EL (cell line): Measurements from ENCODE around the gene ARHGEF38.
"Not testable (repeated sequence)": the region's sequence is repeated elsewhere in the genome, so short reads cannot be mapped to it uniquely, and the experiment has no call there.

Experiments
- DNase-seq: peaks from one replicate; pipeline ENCODE4 v3.0.0-alpha.2; 2016

Gene ARHGEF38

DNA sequence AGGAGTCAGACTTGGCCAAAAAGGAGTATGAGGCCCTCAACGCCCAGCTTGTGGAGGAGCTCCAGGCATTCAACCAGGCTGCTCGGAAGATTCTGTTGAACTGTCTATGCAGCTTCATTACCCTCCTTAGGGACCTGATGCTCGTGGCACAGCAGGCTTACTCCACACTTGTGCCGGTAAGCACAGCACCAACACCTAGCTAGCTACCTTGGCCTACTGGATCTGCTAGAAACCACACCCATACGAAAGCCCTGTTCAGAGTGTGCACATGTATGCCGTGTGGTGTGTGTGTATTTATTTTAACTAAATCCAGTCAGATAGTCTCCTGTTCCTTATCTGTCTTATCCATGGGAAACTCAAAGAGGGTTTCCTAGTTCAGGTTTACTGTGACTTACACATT, 106.8 kb downstream of the ARHGEF38 start:
- DNase-seq = no peak

DNA sequence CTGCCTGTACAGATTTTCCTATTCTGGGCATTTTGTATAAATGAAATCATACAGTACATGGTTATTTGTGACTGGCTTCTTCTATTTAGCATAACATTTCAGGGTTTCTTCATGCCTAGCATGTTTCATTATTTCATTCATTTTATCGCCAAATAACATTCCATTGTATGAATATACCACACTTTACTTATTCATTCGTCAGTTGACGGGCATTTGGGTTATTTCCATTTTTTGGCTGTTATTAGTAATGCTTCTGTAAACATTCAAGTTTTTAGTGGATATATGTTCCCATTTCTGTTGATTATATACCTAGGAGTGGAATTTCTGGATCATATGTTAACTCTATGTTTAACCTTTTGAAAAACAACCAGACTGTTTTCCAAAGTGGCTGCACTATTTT, 108.6 kb downstream of the ARHGEF38 start:
- no peak for DNase-seq

DNA sequence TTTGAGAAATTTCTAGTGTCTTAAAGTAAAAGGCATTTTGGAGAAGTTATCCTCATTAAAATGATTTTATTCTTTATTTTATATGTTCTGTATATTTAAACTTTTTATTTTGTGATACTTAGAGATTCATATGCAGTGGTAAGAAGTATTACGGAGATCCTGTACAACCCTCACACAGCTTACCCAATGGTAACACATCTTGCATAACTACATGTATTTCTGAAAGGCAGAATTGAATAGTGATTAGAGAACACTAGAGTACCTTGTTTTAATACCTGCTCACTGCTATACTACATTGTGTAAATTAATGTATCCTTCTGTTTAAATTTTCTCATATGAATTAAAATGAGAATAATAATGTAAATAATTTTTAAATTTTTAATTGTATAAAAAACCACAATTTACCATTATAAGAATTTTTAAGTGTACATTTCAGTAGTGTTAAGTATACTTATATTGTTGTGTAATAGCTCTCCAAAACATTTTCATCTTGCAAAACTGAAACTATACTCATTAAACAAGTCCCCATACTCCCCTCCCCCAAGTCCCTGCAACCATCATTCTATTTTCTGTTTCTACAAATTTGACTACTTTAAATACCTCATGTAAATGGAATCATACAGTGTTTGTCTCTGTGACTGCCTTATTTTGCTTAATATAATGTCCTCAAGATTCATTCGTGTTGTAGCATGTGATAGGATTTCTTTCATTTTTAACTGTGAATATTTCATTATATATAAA, 110.7 kb downstream of the ARHGEF38 start:
- no peak for DNase-seq

DNA sequence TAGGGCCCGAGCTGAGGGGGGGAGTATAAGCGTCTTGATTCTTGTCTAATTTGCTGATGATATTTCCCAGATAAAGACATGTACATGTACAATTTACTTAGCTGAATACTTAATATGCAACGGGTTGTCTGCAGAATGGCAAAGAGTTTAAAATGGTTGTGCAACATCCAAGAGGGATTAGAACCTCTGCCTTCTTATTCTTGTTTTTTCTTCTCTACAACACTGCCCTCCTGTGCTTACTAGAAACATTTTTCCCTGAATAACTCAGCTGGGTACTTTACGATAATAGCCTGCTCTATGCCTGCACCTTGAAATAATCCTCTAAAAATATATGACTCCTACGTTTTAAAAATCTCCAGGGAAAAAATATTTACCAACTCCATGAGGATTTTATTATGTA, 114.3 kb downstream of the ARHGEF38 start:
- peak; percentile 13 for DNase-seq

DNA sequence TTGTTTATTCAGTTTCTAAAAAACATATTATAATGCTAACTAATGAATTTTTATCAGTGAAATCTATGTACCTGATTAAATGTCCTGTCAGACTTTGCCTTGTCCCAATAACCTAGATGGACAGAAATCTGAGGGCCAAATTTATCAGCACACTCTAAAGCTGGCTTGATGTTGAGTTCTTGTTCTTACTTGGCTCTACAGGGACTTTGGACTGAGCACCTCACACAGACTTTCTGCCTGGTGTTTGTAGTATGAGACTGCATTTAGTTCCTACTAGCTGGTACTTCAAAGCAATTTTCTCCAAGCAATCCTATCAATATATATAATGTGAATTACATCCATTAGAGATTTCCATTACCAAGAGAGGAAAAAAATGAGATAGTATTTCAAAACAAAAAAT, 118.3 kb downstream of the ARHGEF38 start:
- DNase-seq = no peak

DNA sequence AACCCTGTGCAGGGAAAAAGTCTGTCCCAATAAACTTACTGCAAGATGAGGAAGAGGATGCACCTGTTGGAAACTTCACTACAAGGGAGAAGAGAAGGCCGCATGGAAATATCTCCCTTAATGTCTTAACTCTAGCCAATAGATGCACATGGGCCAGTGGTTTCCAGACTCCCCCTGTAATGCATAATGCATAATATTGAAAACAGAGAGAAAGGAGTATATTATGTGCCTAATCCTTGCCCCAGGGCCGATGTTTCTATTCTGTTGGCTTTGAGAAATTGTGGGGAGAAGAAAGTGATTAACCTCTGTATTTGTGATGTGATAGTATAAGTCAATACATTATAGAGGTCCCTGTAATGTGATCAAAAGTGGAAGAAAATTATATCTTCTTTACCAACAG, 118.9 kb downstream of the ARHGEF38 start:
- no peak for DNase-seq

DNA sequence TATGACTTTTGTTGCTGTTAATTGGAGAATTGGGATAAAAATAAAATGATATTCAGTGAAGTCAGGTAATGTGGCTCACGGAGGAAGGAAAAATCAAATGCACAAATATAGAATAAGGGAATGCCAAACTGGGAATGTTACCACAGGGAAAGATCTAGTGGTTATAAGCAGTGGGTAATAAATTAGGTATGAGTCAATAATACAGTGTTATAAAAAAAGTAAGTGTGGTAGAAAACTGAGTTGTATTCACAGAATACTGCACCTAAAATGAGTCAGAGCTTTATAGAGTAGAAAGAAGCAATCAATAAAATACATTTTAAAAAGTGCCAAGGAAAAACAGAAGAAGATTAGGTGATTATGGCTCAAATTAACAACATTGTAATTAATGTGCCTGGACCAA, 121.6 kb downstream of the ARHGEF38 start:
- no peak for DNase-seq

DNA sequence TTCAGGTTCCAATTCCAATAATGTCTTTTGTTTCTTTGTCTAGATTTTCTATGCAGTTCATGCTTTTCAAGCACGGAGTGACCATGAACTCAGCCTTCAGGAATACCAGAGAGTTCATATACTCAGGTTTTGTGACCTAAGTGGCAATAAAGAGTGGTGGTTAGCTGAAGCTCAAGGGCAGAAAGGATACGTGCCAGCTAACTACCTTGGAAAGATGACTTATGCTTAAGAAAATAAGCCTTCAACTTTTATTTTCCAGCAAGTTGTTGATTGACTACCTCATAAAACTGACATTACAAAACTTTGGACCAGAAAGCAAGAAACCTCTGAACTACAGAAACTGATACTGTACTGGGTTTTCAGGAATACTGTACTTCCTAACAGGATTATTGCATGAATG, 125.3 kb downstream of the ARHGEF38 start:
- DNase-seq = no peak

DNA sequence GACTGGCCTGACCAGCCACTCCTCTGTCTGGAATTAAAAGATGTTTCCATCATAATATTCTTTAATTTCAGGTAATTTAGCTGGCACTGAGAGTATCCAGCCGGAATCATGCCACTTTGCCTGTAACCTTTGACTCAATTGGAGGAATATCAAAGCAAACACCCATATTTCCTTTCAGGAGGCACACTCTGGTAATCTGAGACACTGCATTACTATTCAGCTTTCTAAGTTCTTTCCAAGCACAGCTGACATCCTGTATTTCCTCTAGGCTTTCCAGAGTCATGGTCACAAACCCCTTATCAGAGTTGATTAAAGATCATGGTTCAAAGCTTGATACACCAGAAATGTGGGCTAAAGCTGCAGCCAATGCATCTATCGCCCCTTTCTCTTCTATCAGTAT, 126.8 kb downstream of the ARHGEF38 start:
- peak; percentile 1 for DNase-seq

DNA sequence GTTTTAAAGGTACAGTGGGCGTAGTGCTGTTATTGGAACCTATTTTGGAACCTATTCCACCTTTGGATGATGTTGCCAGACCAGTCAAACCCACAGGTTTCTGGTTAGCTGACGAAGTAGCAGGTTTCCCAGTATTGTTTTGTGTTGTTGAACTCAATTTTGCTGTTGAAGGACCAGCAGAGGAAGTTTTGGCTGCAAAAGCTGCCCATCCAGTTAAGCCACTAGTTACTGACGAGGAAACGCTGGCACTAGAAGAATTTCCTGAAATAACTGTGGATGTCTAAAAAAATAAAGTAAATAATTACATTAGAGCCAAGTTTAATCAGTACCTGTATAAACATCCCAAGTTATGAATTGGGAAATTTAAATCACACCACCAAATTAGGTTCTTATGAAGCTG, 130.6 kb downstream of the ARHGEF38 start:
- DNase-seq = no peak

DNA sequence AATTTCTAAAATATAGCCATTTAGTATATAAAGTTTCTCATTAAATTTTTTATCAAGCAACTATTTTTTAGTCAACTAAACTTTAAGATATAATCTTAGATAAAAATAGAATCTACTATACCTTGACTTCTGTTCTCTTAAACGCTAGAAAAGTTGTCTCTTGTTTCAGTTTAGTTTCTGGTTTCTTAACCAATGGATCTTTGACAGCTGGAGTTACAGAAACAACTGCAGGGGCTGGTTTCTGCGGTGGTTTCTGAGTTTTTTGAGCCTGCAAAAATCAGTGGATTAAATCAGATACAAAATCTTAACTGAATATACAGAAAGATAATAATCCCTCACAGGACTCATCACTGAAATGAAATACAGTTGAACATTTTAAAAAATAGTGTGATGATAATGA, 134.2 kb downstream of the ARHGEF38 start:
- DNase-seq = no peak

DNA sequence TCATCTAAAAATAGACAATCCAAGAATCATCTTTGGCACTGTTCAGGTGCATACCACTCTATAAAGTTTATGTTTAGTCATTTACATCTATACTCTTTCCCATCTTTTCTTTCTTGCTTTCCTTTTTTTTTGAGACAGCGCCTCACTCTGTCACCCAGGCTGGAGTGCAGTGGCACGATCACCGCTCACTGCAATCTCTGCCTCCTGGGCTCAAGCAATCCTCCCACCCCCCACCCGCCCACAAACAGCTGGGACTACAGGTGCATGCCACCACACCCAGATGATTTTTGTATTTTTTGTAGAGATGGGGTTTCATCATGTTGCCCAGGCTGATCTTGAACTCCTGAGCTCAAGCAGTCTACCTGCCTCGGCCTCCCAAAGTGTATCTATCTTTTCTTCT, 142.4 kb downstream of the ARHGEF38 start:
- DNase-seq = not testable (repeated sequence)

DNA sequence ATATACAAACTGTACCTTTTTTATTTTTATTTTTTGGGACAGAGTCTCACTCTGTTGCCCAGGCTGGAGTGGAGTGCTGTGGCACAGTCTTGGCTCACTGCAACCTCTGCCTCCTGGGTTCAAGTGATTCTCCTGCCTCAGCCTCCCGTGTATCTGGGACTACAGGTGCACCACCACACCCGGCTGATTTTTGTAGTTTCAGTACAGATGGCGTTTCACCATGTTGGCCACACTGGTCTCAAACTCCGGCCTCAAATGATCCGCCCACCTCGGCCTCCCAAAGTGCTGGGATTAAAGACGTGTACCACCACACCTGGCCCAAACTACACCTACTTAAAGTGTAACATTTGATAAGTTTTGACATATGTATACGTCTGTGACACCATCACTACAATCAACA, 143.4 kb downstream of the ARHGEF38 start:
- not testable (repeated sequence) for DNase-seq

DNA sequence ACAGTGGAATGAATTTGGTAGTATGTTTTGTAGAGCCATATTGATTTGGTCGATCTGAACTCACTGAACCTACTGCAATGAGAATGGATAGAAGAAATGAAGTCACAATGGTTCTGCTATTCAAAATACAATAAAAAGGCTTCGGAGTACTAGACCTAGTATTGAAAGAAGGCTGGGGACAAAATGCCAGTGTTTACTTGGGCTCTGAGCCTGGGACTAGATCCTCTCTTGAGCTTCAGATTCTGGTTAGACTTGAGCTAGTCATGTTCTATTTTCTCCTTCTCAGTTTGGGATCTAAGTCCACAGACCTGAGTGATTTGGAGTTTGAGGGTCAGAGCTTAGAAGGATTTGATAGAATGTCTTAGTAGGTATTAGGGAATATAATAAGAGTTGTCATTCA, 146.2 kb downstream of the ARHGEF38 start:
- DNase-seq = no peak

DNA sequence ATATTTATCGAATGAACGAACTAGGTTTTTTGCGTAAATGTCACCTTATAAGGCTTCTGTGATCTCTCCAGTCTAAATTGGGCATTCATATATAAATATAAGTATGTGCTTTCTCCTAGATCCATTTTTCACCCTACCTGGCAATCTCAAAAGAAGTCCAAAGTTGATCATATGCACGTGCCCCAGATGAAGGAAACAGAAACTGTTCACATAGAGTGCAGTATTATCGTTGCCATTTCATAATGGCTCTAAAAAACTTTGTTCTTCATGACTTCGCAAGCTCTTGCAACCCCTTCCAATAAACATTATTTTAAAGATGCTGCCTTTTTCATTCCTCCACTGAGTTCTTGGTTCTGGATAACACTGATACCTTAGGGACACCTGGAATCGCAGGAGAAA, 155.4 kb downstream of the ARHGEF38 start:
- no peak for DNase-seq

DNA sequence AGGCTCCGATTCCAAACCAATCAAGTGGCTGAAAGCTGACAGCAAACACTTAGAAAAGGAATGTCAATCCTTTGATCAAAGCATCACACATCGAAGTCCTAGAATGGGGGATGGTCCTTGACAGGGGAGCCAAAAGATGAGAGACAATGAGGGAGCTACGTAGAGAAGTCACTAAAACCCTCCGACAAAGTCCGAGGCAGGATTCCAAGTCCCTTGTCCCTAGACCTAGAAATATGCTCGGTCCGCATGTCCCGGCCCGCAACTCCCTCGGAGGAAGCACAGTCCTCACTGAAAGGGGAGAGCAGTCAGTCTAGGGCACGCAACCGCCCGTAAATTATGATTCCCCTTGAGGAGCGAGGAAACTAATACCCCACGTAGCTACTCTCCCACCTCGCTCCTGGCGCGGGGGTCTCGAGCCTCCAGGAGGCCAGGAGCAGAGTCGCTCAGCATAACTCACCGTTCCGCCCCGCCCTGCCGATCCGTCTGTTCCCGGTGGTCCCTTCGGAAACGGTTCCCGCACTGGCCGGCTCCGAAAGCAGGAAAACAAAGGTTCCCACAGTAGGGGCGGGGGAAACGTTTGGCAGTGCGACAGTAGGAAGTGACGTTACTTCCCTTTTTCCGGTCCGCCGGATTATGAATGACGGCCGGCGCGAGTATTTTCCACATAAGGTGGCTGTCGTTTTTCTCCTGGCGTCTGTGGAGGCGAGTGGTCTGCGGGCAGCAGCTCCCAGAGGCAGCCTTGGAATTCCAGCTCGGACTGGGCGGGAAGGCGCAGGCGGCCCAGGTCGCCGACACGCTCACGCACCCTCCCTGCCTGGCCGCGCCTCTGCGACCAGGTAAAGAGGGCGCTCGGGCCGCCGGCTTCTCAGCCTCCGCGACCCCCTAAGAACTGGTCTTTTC, 156.0 kb downstream of the ARHGEF38 start, which contains the start of the genes GSTCD and INTS12:
Gene GSTCD, plus strand, starts transcription at position 604 of the 900 bp plus-strand sequence. CDS start 8,830 bp downstream, outside the sequence.
Gene INTS12, minus strand, starts transcription at position 509 of the 900 bp plus-strand sequence. CDS start 8,684 bp downstream, outside the sequence.
- DNase-seq = peak; percentile 90

DNA sequence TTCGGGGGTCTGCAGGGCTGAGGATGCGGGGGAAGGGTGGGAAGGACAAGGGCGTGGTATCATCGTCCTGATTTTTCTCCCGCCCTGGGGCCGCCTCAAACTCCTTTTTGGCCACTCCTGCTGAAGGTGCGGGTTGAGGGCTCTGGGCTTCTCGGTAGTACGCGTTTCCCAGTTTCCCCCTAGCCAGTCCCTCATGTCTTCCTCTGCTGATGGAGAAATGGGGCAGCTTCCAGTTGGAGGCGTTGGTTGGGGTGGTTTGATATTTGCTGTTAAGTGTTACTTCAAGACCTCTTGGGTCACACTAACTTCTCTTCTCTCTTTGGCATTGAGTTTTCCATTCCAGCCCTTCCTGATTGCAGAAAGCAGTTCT, 156.6 kb downstream of the ARHGEF38 start:
- peak; percentile 37 for DNase-seq

DNA sequence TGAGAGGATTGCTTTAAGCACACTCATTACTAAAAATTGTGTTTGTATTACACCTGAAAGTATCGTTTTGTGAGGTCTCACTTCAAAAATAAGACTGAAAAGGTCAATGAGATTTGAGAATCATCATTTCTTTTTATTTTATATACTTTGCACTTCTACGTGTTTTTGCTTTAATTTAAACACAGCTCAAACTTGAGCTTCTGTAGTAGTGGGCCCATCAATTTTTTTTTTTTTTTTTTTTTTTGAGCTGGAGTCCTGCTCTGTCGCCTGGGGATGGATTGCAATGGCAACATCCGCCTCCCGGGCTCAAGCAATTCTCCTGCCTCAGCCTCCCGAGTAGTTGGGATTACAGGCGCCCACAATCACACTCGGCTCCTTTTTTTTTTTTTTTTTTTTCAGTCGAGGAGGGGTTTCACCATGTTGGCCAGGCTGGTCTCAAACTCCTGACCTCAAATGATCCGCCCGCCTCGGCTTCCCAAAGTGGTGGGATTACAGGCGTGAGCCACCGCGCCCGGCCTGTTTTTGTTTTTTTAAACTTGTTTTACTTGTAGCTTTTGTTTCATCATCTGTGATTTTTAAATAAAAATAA, 157.7 kb downstream of the ARHGEF38 start:
- no peak for DNase-seq

DNA sequence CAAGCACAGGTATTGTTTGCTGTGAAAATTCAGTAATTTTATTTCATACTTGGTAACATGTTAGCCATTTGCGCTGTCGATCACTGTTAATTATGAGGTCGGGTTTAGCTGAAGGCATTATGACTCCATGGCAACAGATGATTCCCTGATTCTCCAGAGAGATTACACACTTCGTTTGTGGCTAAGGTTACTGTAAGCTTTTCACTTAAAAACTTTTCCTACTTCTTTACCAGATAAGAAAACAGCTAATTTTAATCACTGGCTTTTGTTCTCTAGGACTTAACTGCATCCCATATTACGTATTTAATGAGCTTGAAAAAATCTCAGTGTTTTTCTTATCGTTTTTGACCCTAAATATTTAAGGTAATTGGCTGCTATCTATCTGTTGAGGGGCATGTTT, 158.3 kb downstream of the ARHGEF38 start:
- peak; percentile 7 for DNase-seq

DNA sequence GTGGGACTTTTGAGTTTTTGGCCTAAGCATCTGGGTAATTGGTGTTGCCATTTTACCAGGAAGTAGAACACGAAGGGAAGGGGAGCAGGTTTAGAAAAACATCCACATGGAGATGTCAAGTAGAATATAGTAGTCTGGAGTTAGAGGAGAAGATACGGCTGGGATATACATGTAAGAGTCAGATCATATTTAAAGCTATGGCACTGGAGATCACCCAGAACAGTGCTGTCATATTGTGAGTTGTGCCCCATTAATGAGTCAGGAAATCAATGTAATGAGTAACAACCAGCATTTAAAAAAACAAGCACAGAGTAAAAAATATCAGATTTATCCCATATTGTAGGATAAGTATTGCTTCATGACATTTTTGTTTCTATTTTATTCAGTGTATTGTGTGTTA, 160.3 kb downstream of the ARHGEF38 start:
- peak; percentile 28 for DNase-seq

DNA sequence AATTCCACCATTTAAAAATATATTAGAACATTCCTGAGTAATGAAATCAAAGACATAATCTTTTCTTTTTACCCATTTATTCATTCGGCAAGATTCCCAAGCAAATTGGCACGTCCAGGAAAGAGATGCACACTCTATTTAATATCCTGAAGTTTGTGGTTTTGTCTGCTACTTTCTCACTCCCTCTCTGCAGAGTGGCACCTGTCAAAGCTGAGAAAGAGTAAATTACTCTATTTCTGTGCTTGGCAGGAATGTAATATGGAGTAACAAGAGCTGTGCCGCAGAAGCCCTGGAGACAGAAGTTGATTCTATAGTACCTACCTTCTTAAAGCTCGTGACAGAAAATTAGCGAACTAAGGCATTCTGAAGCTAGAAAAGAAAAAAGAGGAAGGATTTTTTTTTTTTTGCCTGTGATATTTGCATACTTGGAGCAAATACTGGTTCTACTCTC, 161.7 kb downstream of the ARHGEF38 start:
- DNase-seq = peak; percentile 53

DNA sequence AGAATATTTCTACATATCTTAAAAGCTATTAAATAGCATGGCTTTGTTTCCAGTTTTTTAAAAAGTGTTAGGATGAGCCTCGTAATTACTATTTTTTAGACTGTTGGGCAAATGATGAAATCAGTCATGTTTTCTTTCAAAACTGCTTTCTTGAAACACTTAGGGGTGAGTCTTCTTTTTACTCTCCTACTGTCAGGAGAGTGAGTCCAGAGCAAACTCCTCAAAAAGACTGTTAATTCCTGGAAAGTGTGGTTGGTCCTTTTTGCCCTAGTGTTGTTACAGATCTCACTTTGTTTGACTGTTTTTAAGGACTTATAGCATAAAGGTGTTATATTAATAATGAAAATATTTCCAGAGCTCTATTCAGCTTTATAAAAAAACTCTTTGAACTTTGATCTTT, 162.5 kb downstream of the ARHGEF38 start:
- no peak for DNase-seq

DNA sequence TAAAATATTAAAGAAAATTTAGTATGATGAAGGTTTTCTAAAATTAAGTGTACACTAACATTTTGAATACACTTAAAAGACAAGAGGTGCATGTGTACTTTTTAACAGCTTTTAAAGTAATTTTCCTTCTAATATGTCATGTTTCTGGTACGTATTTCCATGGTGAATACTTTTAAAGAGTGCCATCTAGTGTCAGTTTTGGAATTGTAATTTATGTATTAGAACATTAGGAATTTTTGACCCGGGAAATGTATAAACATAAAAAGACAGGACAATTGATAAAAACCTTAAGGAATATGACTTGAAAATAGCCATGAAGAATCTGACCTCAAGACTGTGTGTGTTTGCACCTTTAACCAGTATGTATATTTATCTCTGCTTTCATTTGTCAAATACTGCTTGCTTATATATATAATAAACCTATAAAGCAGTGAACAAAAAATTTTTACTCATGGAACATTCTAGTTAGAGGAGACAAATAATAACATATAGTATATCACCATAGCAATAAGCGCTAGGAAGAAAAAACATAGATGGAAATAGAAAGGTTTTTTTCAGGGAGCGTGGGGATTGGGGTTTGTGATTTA, 163.4 kb downstream of the ARHGEF38 start:
- DNase-seq = peak; percentile 39
